GM18909 (cell line): ENCODE data around the gene RASL12.
"Not testable (repeated sequence)": the region's sequence is repeated elsewhere in the genome, so short reads cannot be mapped to it uniquely, and the experiment has no call there.

Experiments
- ATAC-seq: cut with Tn5 transposase; IDR thresholded peaks from one replicate; pipeline ENCODE4 v1.9.1; 2021; ENCODE audit warnings: mild to moderate bottlenecking; ENCODE audit not compliant: unreplicated experiment, poor library complexity

The RASL12 gene

DNA sequence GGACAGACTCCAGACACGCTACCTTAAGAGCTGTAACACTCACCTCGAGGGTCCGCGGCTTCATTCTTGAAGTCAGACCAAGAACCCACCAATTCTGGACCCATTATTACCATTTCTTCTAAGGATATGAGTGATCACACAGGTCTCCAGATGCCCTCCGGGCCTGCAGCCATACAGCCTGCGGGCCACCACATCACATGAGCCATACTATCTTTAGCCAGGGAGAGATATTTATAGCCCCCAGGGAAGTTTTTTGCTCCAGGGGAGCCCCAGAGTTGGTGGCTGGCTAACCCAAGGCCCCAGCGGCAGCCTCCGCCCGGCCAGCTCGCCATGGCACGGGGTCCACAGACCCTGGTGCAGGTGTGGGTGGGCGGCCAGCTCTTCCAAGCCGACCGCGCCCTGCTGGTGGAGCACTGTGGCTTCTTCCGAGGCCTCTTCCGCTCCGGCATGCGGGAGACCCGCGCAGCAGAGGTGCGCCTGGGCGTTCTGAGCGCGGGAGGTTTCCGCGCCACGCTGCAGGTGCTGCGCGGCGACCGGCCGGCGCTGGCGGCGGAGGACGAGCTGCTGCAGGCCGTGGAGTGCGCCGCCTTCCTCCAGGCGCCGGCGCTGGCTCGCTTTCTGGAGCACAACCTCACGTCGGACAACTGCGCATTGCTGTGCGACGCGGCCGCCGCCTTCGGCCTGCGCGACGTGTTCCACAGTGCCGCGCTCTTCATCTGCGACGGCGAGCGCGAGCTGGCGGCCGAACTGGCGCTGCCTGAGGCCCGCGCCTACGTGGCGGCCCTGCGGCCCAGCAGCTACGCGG, 8.9 kb upstream of the RASL12 start, which contains the start of gene KBTBD13:
Gene KBTBD13, plus strand, starts transcription at position 261 of the 805 bp plus-strand sequence. Its CDS starts 70 bp downstream, at position 331.
- ATAC-seq = no peak

DNA sequence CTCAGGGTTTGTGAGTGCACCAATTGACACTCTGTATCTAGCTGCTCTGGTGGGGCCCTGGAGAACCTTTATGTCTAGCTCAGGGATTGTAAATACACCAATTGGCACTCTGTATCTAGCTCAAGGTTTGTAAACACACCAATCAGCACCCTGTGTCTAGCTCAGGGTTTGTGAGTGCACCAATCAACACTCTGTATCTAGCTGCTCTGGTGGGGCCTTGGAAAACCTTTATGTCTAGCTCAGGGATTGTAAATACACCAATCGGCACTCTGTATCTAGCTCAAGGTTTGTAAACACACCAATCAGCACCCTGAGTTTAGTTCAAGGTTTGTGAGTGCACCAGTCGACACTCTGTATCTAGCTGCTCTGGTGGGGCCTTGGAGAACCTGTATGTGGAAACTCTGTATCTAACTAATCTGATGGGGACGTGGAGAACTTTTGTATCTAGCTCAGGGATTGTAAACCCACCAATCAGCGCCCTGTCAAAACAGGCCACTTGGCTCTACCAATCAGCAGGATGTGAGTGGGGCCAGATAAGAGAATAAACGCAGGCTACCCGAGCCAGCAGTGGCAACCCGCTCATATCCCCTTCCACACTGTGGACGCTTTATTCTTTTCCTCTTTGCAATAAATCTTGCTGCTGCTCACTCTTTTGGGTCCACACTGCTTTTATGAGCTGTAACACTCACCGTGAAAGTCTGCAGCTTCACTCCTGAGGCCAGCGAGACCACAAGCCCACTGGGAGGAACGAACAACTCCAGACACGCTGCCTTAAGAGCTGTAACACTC, 8.0 kb upstream of the RASL12 start:
- ATAC-seq = not testable (repeated sequence)

DNA sequence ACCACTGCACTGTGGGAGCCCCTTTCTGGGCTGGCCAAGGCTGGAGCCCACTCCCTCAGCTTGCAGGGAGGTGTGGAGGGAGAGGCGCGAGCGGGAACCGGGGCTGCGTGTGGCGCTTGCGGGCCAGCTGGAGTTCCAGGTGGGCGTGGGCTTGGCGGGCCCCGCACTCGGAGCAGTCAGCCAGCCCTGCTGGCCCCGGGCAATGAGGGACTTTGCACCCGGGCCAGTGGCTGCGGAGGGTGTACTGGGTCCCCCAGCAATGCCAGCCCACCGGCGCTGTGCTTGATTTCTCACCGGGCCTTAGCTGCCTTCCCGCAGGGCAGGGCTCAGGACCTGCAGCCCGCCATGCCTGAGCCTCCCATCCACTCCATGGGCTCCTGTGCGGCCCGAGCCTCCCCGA, 7.2 kb upstream of the RASL12 start:
- not testable (repeated sequence) for ATAC-seq

DNA sequence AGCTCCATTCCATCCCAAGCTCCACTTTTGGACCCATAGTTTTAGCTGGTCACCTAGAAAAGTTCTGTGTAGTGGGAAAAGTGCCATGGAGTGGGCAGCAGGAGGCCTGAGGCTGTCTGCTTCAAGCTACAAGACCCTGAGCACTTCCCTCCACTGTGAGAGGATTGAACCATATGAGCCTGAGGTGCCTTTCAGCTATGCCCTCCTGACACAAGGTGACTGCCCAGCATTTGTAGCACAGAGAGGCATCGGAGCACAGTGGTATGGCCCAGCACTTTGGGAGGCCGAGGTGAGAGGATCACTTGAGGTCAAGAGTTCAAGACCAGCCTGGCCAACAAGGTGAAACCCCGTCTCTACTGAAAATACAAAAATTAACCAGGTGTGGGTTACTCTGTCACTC, 4.8 kb upstream of the RASL12 start:
- ATAC-seq = no peak

DNA sequence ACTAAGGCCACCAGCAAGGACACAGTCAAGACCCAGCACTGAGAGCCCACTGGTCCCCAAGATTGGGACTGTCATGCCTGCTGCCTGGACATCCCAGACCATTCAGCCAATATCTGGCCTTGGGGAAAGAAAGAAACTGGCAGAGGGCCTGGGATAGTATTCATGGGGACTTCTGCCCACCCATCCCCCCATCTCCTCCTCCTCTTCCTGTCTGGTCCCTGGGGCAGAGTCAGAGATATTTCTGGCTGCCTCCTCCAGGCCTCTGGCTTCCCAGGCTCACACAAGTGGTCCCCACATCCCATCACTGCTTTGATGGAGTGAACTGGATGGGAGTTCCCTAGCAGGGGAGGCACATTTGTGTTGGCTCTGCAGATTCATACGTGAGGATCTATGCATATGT, 4.2 kb upstream of the RASL12 start:
- ATAC-seq = no peak

DNA sequence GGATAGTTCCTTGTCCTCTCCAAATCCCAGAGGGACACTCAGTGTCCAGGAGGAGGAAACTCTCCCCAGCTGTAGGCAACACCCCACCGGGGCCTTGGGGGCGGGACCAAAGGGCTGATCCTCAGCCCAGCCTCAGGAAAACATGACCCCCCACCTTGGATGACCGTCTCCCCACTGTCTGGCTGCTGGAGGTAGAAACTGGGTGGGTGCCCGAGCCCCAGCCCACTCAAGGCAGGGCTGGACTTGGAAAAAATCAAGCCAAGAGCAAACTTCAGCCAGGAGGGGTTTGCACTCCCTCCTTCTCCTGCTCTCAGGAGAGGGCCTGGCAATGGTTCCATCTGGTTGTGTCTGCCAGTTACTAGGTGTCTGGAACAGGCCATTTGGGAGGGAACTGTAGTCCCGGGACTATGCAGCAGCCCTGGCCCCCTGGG, 3.6 kb upstream of the RASL12 start:
- no peak for ATAC-seq

DNA sequence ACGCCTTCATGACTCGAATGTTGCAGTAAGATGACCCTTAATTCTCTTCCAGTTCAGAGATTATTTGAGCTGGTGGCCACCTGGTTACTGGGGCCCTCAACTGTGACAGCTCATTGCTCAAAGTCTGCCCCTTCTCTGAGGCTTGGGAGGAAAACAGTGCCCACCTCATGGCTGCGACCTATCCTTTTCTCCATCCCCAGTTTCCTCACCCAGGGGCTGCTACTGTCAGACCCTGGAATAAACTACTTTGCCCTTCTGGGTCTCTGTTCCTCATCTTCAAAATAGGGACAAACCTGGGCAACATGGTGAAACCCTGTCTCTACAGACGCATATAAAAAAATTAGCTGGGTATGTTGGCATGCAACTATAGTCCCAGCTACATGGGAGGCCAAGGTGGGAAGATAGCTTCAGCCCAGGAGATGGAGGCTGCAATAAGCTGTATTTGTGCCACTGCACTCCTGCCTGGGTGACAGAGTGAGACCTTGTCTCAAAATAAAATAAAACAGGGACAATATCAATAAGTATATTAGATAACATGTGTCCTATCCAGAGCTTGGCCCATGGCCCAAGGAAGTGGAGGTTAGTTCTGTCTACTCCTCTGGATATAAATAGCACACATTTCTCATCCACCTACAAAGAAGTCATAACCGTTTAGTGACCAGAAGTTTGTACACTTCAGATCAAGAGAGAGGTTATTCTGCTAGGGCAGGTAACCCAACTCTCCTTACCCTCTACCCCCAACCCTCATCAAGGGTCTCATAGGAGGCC, 2.2 kb upstream of the RASL12 start:
- ATAC-seq = no peak

DNA sequence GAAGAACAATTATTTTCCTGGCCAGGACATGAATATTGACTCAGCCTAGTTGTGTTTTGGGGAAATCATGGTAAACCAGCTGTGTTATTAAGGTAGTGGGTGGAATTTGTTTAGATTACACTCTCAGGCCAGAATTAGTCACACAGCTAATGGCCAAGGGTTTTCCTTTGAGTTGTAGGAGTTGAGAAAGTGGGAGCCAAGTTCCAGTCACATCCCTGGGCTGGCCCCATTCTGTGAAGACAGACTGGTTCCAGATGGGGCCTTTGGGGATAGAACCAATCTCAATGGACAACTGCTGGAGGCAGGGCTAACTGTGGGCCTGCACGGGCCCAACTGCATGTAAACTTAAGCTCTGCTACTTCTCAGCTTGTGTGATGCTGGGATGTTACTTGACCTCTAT, 1.4 kb upstream of the RASL12 start:
- no peak for ATAC-seq

DNA sequence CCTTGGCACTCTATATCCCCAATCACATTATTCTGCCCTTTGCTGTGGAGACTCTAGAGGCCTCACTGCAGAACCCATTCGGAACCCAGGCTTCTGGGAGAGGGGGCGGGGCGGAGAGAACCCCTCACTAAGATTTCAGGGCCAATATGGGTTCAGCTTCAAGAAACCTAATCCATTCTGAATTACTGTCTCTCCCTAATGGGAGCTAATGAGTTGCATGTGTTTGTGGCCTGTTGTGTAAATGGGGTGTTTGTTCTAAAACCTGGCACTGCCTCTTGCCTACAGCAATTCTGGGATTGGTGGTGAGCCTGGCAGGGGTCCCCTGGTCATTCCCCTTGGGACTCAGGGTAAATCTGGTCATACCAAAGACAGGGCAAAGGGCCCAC, 605 bp upstream of the RASL12 start:
- no peak for ATAC-seq

DNA sequence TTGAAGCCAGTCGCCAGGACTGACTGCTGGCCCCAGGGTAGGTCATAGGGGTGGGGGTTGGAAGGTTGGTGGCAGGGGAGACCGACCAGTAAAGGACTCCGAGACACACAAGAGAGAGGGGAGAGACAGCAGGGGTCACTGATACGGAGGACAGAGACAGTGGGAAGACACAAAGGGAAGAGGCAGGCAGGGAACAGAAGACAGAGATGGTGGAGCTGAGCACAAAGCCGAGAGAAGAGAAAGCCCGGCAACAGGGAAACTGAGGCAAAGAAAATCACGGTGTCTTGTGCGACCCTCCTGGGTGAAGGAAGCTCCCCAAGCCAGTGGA, 510 bp downstream of the RASL12 start:
- ATAC-seq = no peak

DNA sequence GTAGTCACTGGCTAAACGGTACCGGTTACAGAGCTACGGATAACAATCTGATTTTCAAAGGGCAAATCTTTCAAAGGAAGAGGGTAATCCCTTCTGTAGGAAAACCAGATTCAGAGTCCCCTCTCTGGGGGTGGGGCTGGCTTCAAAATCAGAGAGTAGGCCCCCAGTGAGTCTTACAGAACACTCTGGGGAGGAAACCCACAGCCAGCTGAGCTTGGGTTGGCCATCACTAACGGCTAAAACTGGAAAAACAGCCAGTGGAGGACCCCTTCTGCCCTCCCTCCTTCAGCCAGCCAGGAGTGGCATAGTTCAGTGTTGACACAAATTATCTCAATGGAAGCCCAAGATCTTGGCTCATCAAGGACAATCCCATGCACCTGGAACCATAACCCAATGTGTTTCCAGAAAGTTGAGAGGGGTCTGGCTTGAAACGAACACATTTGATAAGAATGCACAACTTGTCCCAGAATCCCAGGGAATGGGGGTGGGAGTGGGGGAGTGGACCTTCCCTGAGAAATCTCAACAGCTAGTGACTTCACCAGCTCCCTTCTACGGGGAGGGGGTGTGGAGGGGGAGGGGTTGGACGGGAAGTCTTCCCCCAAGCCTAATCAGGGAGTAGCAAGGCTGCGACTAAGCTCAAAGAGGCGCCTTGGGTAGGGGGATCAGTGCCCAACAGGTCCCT, 1.0 kb downstream of the RASL12 start:
- ATAC-seq = no peak

DNA sequence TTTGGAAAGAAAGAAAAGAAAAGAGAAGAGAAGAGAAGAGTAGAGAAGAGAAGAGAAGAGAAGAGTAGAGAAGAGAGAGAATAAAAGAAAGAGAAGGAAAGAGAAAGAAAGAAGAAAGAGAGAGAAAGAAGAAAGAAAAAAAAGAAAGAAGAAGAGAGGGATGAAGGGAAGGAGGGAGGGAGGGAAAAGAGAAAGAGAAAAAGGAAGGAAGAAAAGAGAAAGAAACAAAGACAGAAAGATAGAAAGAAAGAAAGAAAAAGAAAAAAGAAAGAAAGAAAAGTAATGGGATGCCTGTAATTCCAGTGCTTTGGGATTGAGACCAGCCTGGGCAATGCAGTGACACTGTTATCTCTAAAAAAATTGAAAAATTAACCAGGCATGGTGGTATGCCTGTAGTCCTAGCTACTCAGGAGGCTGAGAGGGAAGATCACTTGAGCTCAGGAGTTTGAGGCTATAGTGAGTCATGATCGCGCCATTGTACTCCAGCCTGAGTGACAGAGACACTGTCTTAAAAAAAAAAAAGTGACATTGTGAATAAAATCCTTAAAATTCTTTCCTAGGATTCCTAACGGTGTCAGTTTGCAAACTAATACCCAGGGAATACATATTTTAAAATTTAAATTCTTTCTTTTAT, 1.7 kb downstream of the RASL12 start:
- ATAC-seq = no peak

DNA sequence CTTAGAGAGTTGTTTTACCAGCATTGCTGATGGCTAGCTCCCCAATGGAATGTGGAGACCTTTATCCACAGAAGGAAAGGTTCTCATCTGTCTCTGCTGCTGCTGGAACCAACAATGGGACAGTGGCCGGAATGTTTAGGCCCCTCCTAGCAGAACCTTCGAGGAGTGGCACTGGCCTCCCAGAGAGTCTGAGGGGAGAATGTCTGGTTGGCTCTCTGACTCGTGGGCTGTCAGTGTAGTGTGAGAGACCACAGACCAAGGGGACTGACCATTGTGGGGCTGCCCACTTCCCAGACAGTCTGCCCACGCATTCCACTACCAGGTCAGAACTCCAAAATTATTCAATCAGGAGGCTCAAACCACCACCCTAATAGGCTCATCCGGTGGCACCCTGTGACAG, 5.1 kb downstream of the RASL12 start:
- no peak for ATAC-seq

DNA sequence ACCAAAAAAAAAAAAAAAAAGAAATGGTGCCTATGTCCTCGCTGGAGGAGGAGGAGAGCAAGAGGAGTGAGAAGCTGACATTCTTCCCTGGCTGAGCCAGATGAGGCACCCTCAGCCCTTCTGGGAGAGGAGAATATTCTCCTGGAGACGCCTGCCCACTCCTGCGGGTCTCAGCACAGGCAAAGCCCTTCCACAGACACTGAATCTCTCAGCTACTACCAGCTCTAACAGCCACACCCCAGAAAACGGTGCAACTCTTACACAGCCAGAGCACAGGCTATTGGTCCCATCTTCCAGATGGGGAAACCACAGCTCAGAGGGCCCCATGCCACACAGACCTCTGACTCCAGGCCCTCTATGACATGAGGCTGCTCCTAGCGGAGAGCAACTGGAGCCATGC, 5.7 kb downstream of the RASL12 start:
- no peak for ATAC-seq

DNA sequence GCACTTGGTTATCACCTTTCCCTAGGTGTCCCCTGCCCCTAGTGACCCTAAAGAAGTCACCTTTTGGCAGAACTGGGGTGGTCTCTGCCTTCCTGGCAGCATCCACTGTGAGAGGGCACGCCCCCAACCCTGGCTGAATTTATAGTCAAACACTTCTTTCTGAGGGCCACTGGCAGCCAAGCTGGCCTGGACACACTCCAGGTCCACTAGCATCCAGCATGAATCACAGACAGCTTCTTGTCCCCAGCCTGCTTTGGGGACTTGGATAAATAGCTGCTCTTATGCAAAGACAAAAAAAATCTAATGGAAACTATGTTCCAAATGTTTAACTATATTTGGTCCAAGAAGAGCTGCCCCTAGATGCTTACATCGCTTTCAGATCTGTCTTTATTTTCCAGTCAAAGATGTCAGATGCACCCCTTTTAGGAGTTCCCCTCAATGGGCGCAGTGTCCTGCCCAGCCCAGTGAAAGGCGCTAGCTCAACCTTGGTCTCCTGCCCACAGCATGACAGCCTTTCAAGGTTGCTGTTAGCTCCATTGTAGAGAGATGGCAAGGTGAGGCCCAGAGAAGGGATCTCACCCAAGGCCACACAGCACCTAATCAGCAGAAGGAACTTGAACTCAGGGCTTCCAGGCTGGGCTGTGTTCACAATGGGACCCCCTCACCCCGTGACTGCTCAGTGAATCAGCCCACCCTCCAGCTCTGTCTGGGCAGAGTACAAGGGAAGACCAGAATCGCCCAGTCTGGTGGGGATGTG, 7.0 kb downstream of the RASL12 start:
- no peak for ATAC-seq

DNA sequence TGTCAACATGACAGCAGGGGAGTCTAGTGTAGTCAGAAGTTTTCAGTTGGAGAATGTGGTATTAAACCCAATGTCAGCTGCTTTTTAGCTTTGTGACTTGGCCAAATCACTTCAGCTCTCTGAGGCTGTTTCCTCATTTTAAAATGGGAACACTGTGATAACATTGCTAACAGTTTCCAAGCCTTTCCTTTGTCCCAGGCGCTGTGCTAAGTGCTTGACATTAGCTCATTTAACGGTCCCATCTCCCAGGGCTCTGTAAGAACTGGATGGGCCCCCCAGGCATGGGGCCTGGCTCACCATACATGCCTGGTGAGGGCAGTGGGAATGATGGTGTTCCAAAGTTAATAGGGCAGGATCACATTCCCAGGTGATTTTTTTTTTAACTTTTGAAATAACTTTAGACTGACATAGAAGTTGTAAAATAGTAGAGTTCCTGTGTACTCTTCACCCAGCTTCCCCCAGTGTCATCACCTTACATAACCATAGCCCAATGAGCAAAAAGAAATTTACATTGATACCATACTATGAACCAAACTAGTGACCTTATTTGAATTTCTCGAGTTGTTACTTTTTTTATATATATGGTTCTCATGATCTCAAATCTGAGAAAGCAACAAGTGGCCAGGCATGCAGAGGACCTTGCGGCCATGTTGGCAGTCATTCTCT, 7.7 kb downstream of the RASL12 start:
- ATAC-seq = no peak

DNA sequence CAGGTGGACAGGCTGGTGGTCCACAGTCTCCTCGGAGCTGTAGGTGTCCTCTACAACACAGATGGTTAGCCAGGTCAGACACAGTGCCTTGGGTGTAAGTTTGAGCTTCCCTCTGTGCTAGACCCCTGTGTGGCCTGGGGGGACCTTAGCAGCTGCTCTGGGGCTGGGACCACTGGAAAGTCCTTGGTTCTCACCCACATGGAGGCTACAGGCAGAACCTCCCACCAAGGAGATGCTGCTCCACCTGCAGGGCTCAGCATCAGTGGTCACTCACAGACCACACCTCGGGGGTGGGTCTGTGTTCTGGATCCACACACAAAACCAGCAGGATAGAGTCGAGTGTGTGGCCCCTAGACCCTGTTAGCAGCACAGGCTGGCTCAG, 8.4 kb downstream of the RASL12 start:
- no peak for ATAC-seq

DNA sequence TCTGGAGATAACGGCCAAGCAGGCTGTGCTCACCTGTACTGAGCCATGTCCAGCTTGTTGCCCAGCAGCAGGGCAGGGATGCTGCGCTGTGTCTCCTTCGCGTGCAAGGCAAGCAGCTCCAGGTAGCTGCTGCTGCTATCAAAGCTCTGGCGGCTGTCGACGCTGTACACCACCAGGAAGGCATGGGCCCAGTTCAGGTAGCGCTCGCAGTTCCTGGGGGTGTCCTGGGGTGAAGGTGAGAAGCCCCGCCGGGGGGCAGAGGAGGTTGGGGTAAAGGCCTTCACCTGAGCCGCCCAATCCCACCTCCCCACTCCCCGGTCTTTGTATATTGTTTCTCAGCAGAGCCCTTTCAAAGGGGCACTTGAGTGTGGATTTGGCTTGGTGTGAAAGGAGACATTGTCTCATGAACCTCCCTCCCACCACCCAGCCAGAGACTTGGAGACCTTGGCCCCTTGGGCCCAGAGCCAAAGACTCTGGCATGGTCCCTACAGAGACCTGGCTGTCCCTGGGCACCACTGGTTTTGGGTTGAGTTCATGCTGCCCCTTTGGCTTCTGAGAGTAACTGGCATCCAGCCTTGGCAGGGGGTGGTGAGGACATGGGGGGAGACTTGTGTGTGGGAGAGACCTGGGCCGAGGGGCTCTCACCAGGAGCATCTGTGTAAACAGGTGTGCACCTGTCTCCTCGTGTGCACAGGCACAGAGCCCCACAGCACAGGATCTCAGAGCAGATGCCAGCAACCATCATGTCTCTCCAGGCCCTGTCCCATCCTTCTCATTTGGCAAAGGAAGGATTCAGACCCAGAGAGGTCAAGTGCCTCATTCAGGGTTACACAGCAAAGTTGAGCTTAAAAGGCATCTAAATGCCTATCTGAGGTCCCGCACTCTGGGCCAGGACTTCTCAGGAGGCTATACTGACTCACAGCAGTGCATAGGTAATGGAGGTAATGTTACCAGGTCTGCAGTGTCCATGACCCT, 9.1 kb downstream of the RASL12 start:
- ATAC-seq = no peak
